GM23248 (cell line): ENCODE measurements around the gene LRBA. TPM values are rescaled to one million over a fixed set of nuclear protein-coding genes. Genes with fewer than 3 reads are reported as not detected.

Source experiments
- DNase-seq: peaks from one replicate; pipeline ENCODE4 v3.0.0-alpha.2; 2015
- H2AFZ ChIP-seq: fragments of 200-600 bp; sonication (generic); 2 replicates; pipeline ENCODE4 v1.6.1; 2016; ENCODE audit warnings: antibody characterized with exemption
- H3F3A ChIP-seq: fragments of 200-600 bp; sonication (generic); 2 replicates; pipeline ENCODE4 v1.6.1; 2016; ENCODE audit warnings: mild to moderate bottlenecking, antibody characterized with exemption, mixed run types; ENCODE audit not compliant: insufficient read depth
- H3K27ac ChIP-seq: fragments of 200-600 bp; sonication (generic); 2 replicates; pipeline ENCODE4 v1.5.1; 2016; ENCODE audit warnings: mild to moderate bottlenecking
- H3K27me3 ChIP-seq: fragments of 200-600 bp; sonication (generic); replicated peaks from 2 replicates; pipeline ENCODE4 v1.6.1; 2016; ENCODE audit warnings: mild to moderate bottlenecking; ENCODE audit not compliant: insufficient read depth
- H3K36me3 ChIP-seq: fragments of 200-600 bp; sonication (generic); 2 replicates; pipeline ENCODE4 v1.6.1; 2016; ENCODE audit warnings: low read depth, mild to moderate bottlenecking
- H3K4me1 ChIP-seq: fragments of 200-600 bp; sonication (generic); 2 replicates; pipeline ENCODE4 v1.6.1; 2016; ENCODE audit warnings: mild to moderate bottlenecking; ENCODE audit not compliant: insufficient read depth
- H3K4me2 ChIP-seq: fragments of 200-600 bp; sonication (generic); one replicate; pipeline ENCODE4 v1.6.1; 2016; ENCODE audit warnings: mild to moderate bottlenecking; ENCODE audit not compliant: unreplicated experiment
- H3K4me3 ChIP-seq: fragments of 200-600 bp; sonication (generic); 2 replicates; pipeline ENCODE4 v1.5.1; 2016; ENCODE audit warnings: mild to moderate bottlenecking
- H3K79me2 ChIP-seq: fragments of 200-600 bp; sonication (generic); 2 replicates; pipeline ENCODE4 v1.6.1; 2016; ENCODE audit warnings: mild to moderate bottlenecking; ENCODE audit not compliant: insufficient read depth
- H3K9ac ChIP-seq: fragments of 200-600 bp; sonication (generic); 2 replicates; pipeline ENCODE4 v1.6.1; 2016; ENCODE audit warnings: mild to moderate bottlenecking
- H3K9me2 ChIP-seq: fragments of 200-600 bp; sonication (generic); 2 replicates; pipeline ENCODE4 v1.6.1; 2016; ENCODE audit warnings: mixed run types, mild to moderate bottlenecking, moderate library complexity; ENCODE audit not compliant: insufficient read depth
- H3K9me3 ChIP-seq: fragments of 200-600 bp; sonication (generic); one replicate; pipeline ENCODE4 v1.6.1; 2017; ENCODE audit warnings: low read depth
- H4K20me1 ChIP-seq: fragments of 200-600 bp; sonication (generic); 2 replicates; pipeline ENCODE4 v1.6.0; 2016; ENCODE audit not compliant: insufficient read depth
- EZH2 ChIP-seq: fragments of 200-600 bp; sonication (generic); IDR thresholded peaks from 2 replicates; pipeline ENCODE4 v1.6.1; 2018; ENCODE audit warnings: antibody characterized with exemption, mild to moderate bottlenecking; ENCODE audit not compliant: insufficient read depth, poor library complexity, severe bottlenecking
- EZH2phosphoT487 ChIP-seq: fragments of 200-600 bp; sonication (generic); IDR thresholded peaks from 2 replicates; pipeline ENCODE4 v1.6.1; 2018; ENCODE audit warnings: antibody characterized with exemption, moderate library complexity, mild to moderate bottlenecking, low read depth; ENCODE audit not compliant: insufficient read depth
- WGBS, 2 experiments: methylation state at CpG; one replicate each; pipeline ENCODE4 v1.1.6; 2015 to 2017; ENCODE audit warnings: low lambda C conversion rate in 2 of 2, low coverage in 1 of 2; ENCODE audit errors: missing lambda C conversion rate in 2 of 2; 5-methylcytosine and 5-hydroxymethylcytosine counted together
- in situ Hi-C: fragments of 300-500 bp; cut with MboI; formaldehyde crosslinking; loops from 2 replicates; pipeline ENCODE4 v1.15.0; 2020
- polyA plus RNA-seq: library from polyadenylated mRNA; unstranded; fragments of >200 nt; fragmentation: Nextera tagmentation; extraction: Ambion mirVana; gene quantifications from 2 replicates; pipeline ENCODE4 v1.2.1, GENCODE V29; 2016
- total RNA-seq: library from RNA; depleted of rRNA; stranded (reverse); fragments of >200 nt; shearing (Covaris generic); gene quantifications from 2 replicates; pipeline ENCODE4 v1.2.3, GENCODE V29; 2014

Gene LRBA
- total and polyA plus RNA-seq, 2 experiments from 2014 or later = 6.6 to 17.8 TPM

DNA sequence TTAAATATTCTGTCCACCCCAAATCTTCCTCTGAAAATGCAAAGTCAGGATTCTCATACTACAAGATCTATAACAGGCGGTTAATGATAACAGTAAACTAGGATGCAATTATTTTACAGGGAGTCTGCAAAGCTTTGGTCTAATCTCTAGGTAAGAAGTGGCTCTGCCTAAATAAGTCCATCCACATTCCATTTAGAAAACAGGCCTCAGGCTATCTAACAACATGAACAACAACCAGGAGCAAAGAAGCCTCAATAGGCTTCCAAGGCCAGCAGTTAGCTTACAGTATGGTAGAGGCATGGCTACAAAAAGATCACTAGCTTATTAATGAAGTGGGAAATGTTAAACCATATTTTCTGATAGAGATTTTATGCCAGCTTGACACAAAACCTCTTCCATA lies 426.8 kb downstream of the LRBA start:
- Histone ChIP-seq H3K9me3 (no peaks in the 10 kb centered on the region), H3K9ac (no peak overlapping the region), H3K9me2 (no peaks in the 10 kb centered on the region), H2AFZ (no peak overlapping the region), H3K4me2 (no peak overlapping the region), H3K36me3 (no peaks in the 10 kb centered on the region), H4K20me1 (no peaks in the 10 kb centered on the region), H3K27ac (no peak overlapping the region), H3K4me3 (no peak overlapping the region), H3K79me2 (no peaks in the 10 kb centered on the region), H3F3A (no peaks in the 10 kb centered on the region), H3K27me3 (no peaks in the 10 kb centered on the region), H3K4me1 (no peaks in the 10 kb centered on the region)
- WGBS, 2 experiments = 100% methylated on average over 1 of the region's 1 CpG
- in situ Hi-C loops = loop anchor here (25.0 kb wide), 1 partner anchor 601 kb away; no protein-coding TSS in a partner anchor
- DNase-seq = no peak
- TF ChIP-seq EZH2 = no peak
- TF ChIP-seq EZH2phosphoT487 = no peak

- no peak overlapping the region for H3K4me3 ChIP-seq
- H3K9ac ChIP-seq = no peak overlapping the region
- no peak overlapping the region for H3K4me2 ChIP-seq
- H3K4me1 ChIP-seq = no peaks in the 10 kb centered on the region
- H3K9me2 ChIP-seq = no peaks in the 10 kb centered on the region
- no peaks in the 10 kb centered on the region for H3K79me2 ChIP-seq
- no peaks in the 10 kb centered on the region for H4K20me1 ChIP-seq
- no peak for TF ChIP-seq EZH2
- TF ChIP-seq EZH2phosphoT487 = no peak
- H3K27ac ChIP-seq = no peak overlapping the region
- no peaks in the 10 kb centered on the region for H3K36me3 ChIP-seq
- H3F3A ChIP-seq = no peaks in the 10 kb centered on the region
- H3K9me3 ChIP-seq = no peaks in the 10 kb centered on the region
- no peak for DNase-seq
- in situ Hi-C loops = loop anchor here (25.0 kb wide), 1 partner anchor 599 kb away; no protein-coding TSS in a partner anchor
- H3K27me3 ChIP-seq = no peaks in the 10 kb centered on the region
- no peak overlapping the region for H2AFZ ChIP-seq
Observed at GRCh38 chr4:150586162-150586810, 428.8 kb downstream of the LRBA start.

DNA sequence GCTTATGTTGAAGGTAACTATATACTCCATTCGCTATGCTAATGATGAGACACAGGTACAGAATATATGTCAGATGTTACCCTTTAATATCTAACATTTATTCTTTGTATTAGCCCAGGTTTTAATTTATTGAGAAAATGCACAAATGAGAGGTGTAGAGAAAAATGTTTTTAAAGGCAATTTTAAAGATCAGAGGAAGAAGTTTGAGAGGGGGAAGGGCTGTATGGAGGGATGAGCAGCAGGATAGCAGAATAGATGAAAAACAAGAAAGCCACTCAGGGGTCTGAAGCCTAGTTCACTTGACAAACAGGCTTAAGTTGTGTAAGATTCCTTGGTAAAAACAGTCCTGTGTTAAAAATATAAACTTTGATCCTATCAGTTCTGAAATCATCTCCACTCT lies 429.5 kb downstream of the LRBA start:
- H3K27me3 ChIP-seq = no peaks in the 10 kb centered on the region
- in situ Hi-C loops = loop anchor here (25.0 kb wide), 1 partner anchor 598 kb away; no protein-coding TSS in a partner anchor
- H3F3A ChIP-seq = no peaks in the 10 kb centered on the region
- no peaks in the 10 kb centered on the region for H3K79me2 ChIP-seq
- no peak overlapping the region for H3K4me3 ChIP-seq
- no peaks in the 10 kb centered on the region for H4K20me1 ChIP-seq
- no peak for TF ChIP-seq EZH2phosphoT487
- H3K9me2 ChIP-seq = no peaks in the 10 kb centered on the region
- no peak overlapping the region for H3K27ac ChIP-seq
- no peak for DNase-seq
- H3K36me3 ChIP-seq = no peaks in the 10 kb centered on the region
- H2AFZ ChIP-seq = no peak overlapping the region
- H3K9me3 ChIP-seq = no peaks in the 10 kb centered on the region
- 96 to 100% methylated on average over 1 of the region's 1 CpG for WGBS, 2 experiments
- no peak overlapping the region for H3K4me2 ChIP-seq
- no peaks in the 10 kb centered on the region for H3K4me1 ChIP-seq
- no peak overlapping the region for H3K9ac ChIP-seq

GRCh38 chr4:150584111-150584915 lies 430.8 kb downstream of the LRBA start:
- H3K27ac ChIP-seq = no peak overlapping the region
- no peak for TF ChIP-seq EZH2phosphoT487
- no peak for TF ChIP-seq EZH2
- no peak overlapping the region for H3K9ac ChIP-seq
- H2AFZ ChIP-seq = no peak overlapping the region
- H3K4me1 ChIP-seq = no peaks in the 10 kb centered on the region
- in situ Hi-C loops = loop anchor here (25.0 kb wide), 1 partner anchor 597 kb away; no protein-coding TSS in a partner anchor
- H3K79me2 ChIP-seq = no peaks in the 10 kb centered on the region
- no peaks in the 10 kb centered on the region for H4K20me1 ChIP-seq
- 95% methylated on average over 10 to 11 of the region's 11 CpGs for WGBS, 2 experiments
- DNase-seq = no peak
- H3F3A ChIP-seq = no peaks in the 10 kb centered on the region
- H3K4me2 ChIP-seq = no peak overlapping the region
- H3K4me3 ChIP-seq = no peak overlapping the region
- no peaks in the 10 kb centered on the region for H3K9me3 ChIP-seq
- H3K36me3 ChIP-seq = no peaks in the 10 kb centered on the region
- no peaks in the 10 kb centered on the region for H3K27me3 ChIP-seq
- no peaks in the 10 kb centered on the region for H3K9me2 ChIP-seq
